ENCODE results near the gene SELENOO.

The SELENOO gene

DNA sequence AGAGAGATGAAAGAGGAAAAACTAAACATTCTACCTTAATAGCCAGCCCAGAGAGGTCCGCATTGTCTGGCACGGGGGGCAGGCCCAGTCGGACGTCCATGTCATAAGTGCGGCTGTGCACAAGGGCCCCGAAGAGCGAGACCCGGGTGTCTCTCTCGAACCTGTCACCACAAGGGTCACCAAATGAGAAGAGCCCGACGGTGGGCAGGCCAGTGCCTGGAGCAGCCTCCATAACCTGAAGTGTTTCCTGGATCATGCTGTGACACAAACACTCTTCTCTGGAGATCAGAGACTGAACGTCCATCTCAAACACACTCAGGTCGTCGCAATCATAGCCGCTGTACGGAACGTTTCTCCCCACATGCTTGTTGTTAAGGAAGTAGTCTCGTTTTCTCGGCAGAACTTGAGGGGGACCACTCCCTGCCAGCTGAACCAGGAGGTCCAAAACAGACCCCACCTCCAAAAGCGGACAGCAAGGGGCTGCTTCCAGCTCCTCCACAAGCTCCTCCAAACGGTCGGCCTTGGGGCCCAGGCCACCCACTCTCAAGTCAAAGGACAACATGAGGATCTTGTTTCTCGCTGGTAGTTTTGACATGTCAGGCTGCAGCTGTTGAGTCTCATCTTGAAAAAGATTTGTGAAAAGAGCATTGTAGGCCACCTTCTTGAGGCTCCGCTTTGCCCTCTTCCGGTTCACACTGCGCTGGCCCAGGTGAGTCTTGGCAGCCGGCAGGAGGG is 43.0 kb downstream of the SELENOO start:
- no peak for DNase-seq

- DNase-seq, result peak; percentile 96
These were observed 43.8 kb downstream of the SELENOO start, which contains the start of gene TUBGCP6 for GRCh38 chr22:50244420-50245213. TSS of gene TUBGCP6 (minus strand) at chr22:50245023. CDS start at chr22:50244459, 564 bp downstream.

DNA sequence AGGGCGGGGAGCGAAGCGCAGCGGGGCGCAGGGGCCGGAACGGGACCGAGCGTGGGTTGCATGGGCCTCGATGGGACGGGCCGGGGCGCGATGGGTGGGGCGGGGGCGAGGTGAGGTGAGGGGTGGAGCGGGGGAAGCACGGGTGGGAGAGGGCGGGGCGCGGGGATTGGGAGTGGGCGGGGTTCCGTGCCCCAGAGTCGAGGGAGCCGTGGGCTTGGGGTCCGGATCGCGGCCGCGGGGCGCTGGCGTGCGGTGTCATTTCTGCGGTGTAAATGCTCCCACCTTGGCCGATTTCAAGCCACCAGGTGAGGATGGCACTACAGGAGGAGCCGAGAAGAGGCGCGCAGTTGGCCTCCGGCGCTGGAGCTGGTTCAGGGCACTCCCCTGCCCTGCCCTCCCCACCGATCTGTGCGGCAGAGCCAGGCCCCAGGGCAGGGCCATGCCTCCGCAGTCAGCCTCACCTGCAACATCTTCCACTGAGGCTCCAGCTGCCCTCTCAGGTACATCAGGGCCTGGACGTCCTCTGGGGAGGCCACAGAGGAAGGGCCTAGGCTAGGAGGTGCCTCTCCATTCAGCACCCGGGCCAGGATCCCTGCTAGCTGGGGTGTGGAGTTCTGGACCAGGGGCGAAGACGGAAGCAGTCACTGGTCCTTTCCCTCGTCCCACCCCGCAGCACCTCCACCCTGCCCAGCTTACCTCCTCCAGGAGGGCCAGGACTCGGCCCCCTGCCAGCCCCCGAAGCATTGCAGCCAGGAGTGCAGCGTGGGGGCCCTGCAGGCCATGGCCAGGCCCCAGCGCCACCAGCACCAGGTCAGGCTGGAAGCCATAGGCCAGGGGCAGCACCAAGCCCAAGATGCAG is 44.6 kb downstream of the SELENOO start:
- peak; percentile 26 for DNase-seq

- no peak for DNase-seq
These were observed 45.7 kb downstream of the SELENOO start for GRCh38 chr22:50246242-50247175.

DNA sequence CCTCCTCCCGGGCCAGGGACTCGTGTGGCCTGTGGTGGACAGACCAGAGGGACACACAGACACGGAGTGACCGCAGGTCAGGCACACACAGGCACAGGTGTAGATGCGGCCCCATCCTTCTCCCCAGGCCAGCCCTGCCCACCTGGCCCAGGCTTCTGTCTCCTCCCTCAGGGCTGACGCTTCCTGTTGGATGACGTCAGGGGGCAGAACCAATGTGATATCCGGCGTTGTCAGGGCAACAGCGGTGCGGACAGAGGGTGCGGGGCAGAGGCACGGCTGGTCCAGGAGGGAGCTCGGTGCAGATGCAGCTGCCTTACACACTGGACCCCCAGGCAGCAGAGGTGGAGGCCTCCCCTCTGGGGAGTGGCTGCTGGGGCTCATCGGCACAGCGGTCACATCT is 46.9 kb downstream of the SELENOO start:
- peak; percentile 52 for DNase-seq

GRCh38 chr22:50248196-50249081 is 47.6 kb downstream of the SELENOO start:
- no peak for DNase-seq

DNA sequence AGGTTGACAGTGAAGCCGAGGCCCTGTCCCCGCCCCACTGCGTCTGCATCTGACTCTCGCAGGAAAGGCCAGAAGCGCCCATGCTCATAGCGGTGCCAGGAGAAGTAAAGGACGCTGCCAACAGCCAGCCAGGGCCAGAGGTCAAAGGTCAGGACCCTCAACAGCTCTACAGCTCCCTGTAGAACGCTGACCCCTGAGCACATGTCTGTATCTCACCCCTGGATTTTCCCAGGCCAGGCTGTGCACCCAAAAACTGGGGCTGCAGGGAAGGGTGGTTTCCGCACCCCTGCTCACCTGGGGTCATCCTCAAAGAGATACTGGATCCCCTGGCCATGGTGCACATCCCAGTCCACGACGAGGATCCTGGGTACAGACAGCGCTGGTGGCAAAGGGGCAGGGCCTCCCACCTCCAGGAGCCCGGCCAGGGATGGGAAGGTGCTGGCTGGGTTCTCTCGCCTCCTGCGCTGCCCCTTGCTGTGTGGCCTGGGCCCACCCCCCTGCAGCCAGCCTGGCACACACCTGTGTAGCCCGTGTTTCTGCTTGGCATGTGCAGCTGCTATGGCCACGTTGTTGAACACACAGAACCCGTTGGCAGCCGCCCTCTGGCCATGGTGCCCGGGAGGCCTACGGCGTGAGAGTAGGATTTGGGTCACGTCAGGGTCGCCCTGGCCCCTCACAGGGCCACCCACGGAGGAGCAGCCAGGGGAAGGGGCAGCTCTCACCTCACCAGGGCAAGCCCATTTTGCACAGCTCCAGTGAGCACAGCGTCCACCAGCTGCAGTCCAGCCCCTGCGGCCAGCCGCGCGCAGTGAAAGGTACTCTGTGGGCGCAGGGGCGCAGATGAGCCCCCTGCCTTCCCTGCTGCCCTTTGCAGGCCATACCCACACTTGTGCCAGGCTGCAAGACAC is 48.8 kb downstream of the SELENOO start:
- DNase-seq, result no peak

DNA sequence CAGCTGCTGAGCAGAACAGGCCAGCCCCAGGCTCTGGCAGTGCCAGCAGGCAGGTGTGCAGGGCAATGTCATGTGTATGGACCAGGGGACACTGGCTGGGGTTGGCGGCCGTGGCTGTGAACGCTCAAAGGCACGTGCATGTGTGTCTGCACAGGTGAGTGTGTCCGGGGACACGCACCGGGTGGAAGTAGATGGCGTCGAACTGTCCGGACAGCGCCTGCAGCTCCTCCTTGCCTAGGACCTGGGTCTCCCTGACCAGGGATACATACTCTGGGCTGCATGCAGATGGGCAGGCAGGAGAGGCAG is 49.4 kb downstream of the SELENOO start:
- no peak for DNase-seq

- DNase-seq, result peak; percentile 83
These were observed 50.0 kb downstream of the SELENOO start, which contains the start of gene HDAC10 for GRCh38 chr22:50250555-50251476. TSS of gene HDAC10 (minus strand) at chr22:50251265. CDS start at chr22:50251032, 233 bp downstream.

- no peak for DNase-seq
These were observed 50.8 kb downstream of the SELENOO start for GRCh38 chr22:50251477-50252081.

- DNase-seq, result peak; percentile 78
These were observed 51.6 kb downstream of the SELENOO start for GRCh38 chr22:50252082-50253045.

DNA sequence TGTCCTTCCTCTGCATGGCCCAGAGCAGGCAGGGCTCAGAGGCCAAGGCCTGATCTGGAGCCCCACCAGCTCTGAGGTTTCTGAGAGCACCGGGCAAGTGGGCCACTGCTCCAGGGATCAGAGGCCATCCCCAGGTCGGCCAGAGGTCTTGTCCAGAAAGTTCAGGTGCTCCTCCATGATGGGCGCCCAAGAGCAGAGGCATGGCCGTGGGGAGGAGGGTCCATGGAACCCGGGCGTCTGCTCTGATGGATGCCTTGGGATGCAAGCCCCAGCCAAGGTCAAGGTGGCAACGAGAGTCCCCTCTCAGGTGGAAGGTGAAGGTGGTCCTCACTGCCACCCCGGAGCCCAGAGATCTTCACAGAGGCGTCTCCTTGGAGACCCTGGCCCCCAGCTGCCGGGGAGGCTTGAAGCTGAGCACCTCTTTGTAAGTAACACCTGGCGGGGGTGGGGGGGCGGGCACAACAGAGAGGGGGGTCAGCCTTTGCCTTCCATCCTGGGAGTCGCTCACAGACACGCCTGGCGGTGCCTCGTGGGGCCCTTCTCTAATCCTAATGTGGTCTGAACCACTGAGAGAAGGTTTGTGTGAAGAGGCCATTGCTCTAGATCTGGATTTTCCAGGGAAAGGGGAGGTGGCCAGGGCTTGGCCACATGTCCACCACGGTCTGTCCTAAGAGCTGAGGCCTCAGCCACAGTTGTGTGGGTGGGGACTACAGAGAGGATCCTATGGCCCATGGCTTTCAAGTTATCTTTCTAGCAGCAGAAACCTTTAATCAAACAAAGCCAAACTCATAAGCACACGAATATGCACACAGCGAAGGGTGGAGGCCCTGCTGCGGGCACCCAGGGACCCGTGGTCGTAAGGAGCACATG is 52.5 kb downstream of the SELENOO start:
- DNase-seq, result no peak

- no peak for DNase-seq
These were observed 53.1 kb downstream of the SELENOO start for GRCh38 chr22:50253941-50254340.

GRCh38 chr22:50255099-50255498 is 54.3 kb downstream of the SELENOO start:
- DNase-seq, result no peak

GRCh38 chr22:50255607-50256006 is 54.8 kb downstream of the SELENOO start:
- DNase-seq, result no peak

DNA sequence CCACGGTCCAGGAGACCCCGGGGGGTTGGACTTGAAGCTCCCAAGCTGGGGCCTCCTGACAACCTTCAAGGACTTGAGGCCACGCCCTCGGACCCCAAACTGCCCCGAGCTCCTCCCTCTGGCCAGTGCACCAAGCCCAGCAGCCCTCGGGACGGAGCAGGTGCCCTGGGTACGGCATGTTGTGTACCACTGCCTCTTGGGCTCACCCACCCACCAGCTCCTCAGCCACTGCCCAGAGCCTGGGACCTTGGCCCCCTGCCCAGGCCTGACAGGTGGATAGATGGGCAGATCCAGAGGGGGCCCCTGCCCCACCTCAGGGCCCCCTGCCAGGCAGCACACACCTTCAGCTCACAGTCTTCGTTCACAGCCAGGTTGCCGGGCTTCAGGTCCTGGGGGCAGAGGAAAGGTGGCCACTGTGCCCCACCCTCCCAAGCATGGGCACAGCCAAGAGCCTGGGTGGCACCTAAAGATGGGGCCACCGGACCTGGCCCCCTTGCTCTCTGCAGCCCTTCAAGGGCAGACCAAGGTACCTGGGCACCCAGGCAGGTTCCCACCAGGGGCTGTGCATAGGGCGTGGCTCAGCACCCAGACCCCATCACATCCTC is 55.5 kb downstream of the SELENOO start:
- no peak for DNase-seq
